NCI-H2227 (cell line): ENCODE results near the gene DUOX1.

Experiments used
- DNase-seq: peaks from one replicate; lab custom pipeline; 2025; ENCODE audit not compliant: unreplicated experiment; lab: John Stamatoyannopoulos, UW

DUOX1 gene

GRCh38 chr15:45185903-45186770 lies 56.3 kb downstream of the DUOX1 start:
- no peak for DNase-seq

- DNase-seq: peak; percentile 23
Measured at GRCh38 chr15:45186771-45187577, 57.2 kb downstream of the DUOX1 start.

GRCh38 chr15:45187578-45187893 lies 57.7 kb downstream of the DUOX1 start:
- DNase-seq: no peak

- DNase-seq: peak; percentile 82
Measured at GRCh38 chr15:45187894-45188830, 58.4 kb downstream of the DUOX1 start, which contains the start of gene SHF. Gene SHF (minus strand): TSS chr15:45187966. CDS start chr15:45187951, 15 bp downstream.

GRCh38 chr15:45197512-45197911 lies 67.7 kb downstream of the DUOX1 start:
- no peak for DNase-seq

GRCh38 chr15:45198337-45199135 lies 68.7 kb downstream of the DUOX1 start:
- DNase-seq: peak; percentile 92

GRCh38 chr15:45199136-45199810 lies 69.5 kb downstream of the DUOX1 start:
- no peak for DNase-seq

GRCh38 chr15:45200001-45200798 lies 70.4 kb downstream of the DUOX1 start:
- peak; percentile 91 for DNase-seq

GRCh38 chr15:45200799-45201556 lies 71.2 kb downstream of the DUOX1 start:
- DNase-seq: peak; percentile 77

- no peak for DNase-seq
Measured at GRCh38 chr15:45201557-45201859, 71.7 kb downstream of the DUOX1 start.

GRCh38 chr15:45201869-45202268 lies 72.1 kb downstream of the DUOX1 start:
- no peak for DNase-seq

GRCh38 chr15:45203182-45203581 lies 73.4 kb downstream of the DUOX1 start:
- no peak for DNase-seq

GRCh38 chr15:45205192-45205591 lies 75.4 kb downstream of the DUOX1 start:
- DNase-seq: peak; percentile 68

GRCh38 chr15:45212493-45212892 lies 82.7 kb downstream of the DUOX1 start:
- no peak for DNase-seq
